Osteocyte (in vitro differentiated cells): Measurements from ENCODE around the gene MRPS26. TPM values are rescaled to one million over a fixed set of nuclear protein-coding genes. Genes with fewer than 3 reads are reported as not detected.
"Not testable (repeated sequence)": the region's sequence is repeated elsewhere in the genome, so short reads cannot be mapped to it uniquely, and the experiment has no call there.

Source experiments
- DNase-seq: peaks from one replicate; pipeline ENCODE4 v3.0.0; 2021; ENCODE audit warnings: mixed read lengths; ENCODE audit not compliant: unreplicated experiment; ENCODE audit errors: extremely low spot score
- H3K27ac Mint-ChIP-seq: one replicate; pipeline ENCODE4 v1.8.0; 2021; ENCODE audit warnings: mild to moderate bottlenecking, mixed read lengths; ENCODE audit not compliant: unreplicated experiment
- H3K27me3 Mint-ChIP-seq: one replicate; pipeline ENCODE4 v1.8.0; 2021; ENCODE audit warnings: mixed read lengths; ENCODE audit not compliant: unreplicated experiment
- H3K36me3 Mint-ChIP-seq: one replicate; pipeline ENCODE4 v1.8.0; 2021; ENCODE audit warnings: mixed read lengths; ENCODE audit not compliant: unreplicated experiment
- H3K4me1 Mint-ChIP-seq: one replicate; pipeline ENCODE4 v1.8.0; 2021; ENCODE audit warnings: mixed read lengths; ENCODE audit not compliant: unreplicated experiment
- H3K4me3 Mint-ChIP-seq: one replicate; pipeline ENCODE4 v1.8.0; 2021; ENCODE audit warnings: mild to moderate bottlenecking, moderate library complexity, mixed read lengths; ENCODE audit not compliant: unreplicated experiment
- H3K9me3 Mint-ChIP-seq: one replicate; pipeline ENCODE4 v1.8.0; 2021; ENCODE audit warnings: mixed read lengths; ENCODE audit not compliant: unreplicated experiment
- total RNA-seq: library from RNA; stranded (reverse); gene quantifications from 2 replicates; pipeline ENCODE4 v1.2.1, GENCODE V29; 2021
- TF ChIP-seq, protein P1 (sequence below): fragments of 200-600 bp; sonication (generic); IDR thresholded peaks from 2 replicates; pipeline ENCODE4 v1.5.0; 2021; ENCODE audit warnings: antibody characterized with exemption, mild to moderate bottlenecking, moderate library complexity

Gene MRPS26
- total RNA-seq, 1 donor from 2014 or later: 44.4 TPM

DNA sequence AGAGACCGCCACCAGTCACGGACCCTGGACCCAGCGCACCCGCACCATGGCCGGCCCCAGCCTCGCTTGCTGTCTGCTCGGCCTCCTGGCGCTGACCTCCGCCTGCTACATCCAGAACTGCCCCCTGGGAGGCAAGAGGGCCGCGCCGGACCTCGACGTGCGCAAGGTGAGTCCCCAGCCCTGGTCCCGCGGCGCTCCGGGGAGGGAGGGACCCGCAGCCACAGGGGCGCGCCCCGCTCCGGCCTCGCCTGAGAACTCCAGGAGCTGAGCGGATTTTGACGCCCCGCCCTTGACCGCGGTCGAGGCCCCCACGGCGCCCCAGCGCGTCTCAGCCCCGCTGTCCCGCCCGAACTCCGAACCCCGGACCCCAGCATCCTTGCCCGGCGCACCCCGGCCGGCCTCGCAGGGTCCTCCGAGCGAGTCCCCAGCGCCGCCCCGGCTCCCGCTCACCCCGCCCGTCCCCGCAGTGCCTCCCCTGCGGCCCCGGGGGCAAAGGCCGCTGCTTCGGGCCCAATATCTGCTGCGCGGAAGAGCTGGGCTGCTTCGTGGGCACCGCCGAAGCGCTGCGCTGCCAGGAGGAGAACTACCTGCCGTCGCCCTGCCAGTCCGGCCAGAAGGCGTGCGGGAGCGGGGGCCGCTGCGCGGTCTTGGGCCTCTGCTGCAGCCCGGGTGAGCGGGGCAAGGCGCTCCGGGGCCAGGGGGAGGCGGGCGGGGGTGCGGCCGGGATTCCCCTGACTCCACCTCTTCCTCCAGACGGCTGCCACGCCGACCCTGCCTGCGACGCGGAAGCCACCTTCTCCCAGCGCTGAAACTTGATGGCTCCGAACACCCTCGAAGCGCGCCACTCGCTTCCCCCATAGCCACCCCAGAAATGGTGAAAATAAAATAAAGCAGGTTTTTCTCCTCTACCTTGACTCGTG is 26.0 kb downstream of the MRPS26 start, which contains the start of gene OXT:
TSS of gene OXT (plus strand) at position 11 of the 920 bp plus-strand sequence. CDS start at position 47, 36 bp downstream.
- peaks cover 12% of the 10 kb centered on the region for H3K27me3 Mint-ChIP-seq
- no peak for DNase-seq
- H3K36me3 Mint-ChIP-seq: no peaks in the 10 kb centered on the region
- no peaks in the 10 kb centered on the region for H3K9me3 Mint-ChIP-seq
- H3K27ac Mint-ChIP-seq: no peak within 1 kb of the TSS
- H3K4me1 Mint-ChIP-seq: no peaks in the 10 kb centered on the region
- TF ChIP-seq, protein P1, sequence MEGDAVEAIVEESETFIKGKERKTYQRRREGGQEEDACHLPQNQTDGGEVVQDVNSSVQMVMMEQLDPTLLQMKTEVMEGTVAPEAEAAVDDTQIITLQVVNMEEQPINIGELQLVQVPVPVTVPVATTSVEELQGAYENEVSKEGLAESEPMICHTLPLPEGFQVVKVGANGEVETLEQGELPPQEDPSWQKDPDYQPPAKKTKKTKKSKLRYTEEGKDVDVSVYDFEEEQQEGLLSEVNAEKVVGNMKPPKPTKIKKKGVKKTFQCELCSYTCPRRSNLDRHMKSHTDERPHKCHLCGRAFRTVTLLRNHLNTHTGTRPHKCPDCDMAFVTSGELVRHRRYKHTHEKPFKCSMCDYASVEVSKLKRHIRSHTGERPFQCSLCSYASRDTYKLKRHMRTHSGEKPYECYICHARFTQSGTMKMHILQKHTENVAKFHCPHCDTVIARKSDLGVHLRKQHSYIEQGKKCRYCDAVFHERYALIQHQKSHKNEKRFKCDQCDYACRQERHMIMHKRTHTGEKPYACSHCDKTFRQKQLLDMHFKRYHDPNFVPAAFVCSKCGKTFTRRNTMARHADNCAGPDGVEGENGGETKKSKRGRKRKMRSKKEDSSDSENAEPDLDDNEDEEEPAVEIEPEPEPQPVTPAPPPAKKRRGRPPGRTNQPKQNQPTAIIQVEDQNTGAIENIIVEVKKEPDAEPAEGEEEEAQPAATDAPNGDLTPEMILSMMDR: no peak
- H3K4me3 Mint-ChIP-seq: no peak within 1 kb of the TSS

DNA sequence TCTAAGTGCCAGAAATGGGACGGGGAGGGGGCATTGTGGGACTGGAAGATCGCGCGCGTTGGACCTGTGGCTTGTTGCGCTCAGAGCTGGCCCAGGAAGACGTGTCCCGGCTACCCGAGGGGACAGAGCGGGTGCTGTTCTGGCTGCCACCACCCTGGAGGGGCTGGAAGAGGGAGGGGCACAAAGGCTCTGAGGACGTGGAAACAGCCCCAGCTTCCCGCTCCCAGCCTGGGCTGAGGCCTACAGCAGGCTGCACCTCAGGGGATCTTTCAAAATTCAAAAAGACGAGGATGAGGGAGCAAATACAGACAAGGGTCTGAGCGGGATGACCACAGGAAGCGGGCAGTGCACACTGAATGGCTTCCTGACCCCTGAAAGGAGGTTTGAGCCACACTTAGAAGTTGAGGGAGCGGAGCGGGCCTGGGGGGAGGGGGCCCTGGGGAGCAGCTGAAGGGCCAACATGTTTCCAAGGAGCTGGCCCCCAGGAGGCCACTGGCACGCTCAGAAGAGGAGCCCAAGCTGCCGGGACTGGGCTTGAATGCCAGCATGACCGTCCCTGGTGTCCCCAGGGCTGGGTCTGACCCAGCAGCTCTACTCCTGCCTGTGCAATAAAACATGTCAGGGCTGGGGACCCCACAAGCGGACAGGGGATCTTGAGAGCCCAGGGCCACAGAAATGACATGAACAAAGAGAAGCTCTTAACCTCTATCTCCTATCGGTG is 26.8 kb downstream of the MRPS26 start:
- Mint-ChIP-seq H3K9me3 (no peaks in the 10 kb centered on the region), H3K4me1 (no peaks in the 10 kb centered on the region), H3K36me3 (no peaks in the 10 kb centered on the region), H3K27me3 (peaks cover 7% of the 10 kb centered on the region), H3K4me3 (no peak overlapping the region), H3K27ac (no peak overlapping the region)
- DNase-seq: no peak
- TF ChIP-seq, protein P1: no peak

DNA sequence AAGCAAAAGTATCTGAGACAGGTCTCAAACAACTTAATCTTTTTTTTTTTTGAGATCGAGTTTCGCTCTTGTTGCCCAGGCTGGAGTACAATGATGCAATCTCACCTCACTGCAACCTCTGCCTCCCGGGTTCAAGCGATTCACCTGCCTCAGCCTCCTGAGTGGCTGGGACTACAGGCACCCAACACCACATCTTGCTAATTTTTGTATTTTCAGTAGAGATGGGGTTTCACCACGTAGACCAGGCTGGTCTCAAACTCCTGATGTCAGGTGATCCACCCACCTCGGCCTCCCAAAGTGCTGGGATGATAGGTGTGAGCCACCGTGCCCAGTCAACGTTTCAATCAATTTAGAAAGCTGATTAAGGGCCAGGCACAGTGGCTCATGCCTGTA is 27.4 kb downstream of the MRPS26 start:
- DNase-seq, H3K27me3 Mint-ChIP-seq, H3K4me1 Mint-ChIP-seq, H3K36me3 Mint-ChIP-seq, H3K9me3 Mint-ChIP-seq, H3K27ac Mint-ChIP-seq, H3K4me3 Mint-ChIP-seq: not testable (repeated sequence)

DNA sequence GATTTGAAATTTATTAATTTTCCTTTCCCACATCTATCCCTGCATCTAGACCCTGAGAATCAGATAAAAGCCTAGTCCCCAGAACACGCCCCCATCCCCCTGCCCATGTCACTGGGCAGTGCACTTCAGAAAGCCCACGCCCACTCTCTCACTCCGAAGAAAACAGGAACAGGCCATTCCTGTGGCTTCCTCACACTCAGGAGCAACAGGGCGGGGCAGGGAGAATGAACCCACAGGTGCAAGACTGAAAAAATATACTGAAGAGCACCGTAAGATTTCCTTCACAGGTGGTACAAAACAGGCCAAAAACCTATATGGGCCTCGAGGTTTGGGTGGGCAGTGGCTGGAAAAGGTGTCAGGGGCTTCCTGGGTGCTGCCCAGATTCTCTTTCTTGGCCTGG is 29.0 kb downstream of the MRPS26 start:
- Mint-ChIP-seq H3K27me3 (peaks cover 21% of the 10 kb centered on the region), H3K27ac (no peak overlapping the region), H3K36me3 (no peaks in the 10 kb centered on the region), H3K4me3 (no peak overlapping the region), H3K9me3 (no peaks in the 10 kb centered on the region), H3K4me1 (no peaks in the 10 kb centered on the region)
- no peak for DNase-seq
- TF ChIP-seq, protein P1: no peak

DNA sequence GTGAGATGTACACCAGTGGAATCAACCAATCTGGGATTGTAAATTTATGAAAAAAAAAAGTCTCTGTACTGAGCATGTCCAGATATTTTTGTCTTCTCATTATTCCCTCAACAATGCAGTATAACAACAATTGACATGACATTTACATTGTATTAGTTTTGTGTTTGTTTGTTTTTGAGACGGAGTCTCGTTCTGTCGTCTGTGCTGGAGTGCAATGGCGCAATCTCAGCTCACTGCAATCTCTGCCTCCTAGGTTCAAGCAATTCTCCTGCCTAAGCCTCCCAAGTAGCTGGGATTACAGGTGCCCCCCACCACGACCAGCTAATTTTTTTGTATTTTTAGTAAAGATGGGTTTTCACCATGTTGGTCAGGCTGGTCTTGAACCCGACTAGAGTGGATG is 29.5 kb downstream of the MRPS26 start:
- H3K27me3 Mint-ChIP-seq: peaks cover 25% of the 10 kb centered on the region
- DNase-seq, H3K36me3 Mint-ChIP-seq, H3K9me3 Mint-ChIP-seq, H3K4me3 Mint-ChIP-seq, H3K4me1 Mint-ChIP-seq, H3K27ac Mint-ChIP-seq: not testable (repeated sequence)

DNA sequence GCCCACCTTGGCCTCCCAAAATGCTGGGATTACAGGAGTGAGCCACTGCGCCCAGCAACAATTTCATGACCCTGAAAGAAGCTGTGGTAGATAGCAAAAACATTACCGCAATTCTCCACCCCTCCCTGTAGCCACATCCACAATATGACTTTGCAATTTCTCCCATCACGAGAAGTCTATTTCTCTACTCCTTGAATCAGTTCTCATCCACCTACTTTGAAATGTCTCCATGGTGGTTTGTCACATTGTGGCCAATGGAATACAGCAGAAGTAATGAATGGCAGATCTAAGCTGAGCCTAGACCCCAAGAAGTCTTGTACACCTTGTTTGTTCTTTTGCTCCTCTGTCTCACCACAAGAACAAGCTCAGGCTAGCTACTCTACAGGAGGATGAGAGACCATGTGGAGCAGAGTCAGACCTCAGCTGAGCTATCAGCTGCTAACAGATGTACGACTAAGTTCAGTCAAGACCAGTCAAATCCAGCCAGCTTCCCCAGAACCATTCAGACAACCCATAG is 31.8 kb downstream of the MRPS26 start:
- no peaks in the 10 kb centered on the region for H3K9me3 Mint-ChIP-seq
- no peaks in the 10 kb centered on the region for H3K36me3 Mint-ChIP-seq
- H3K4me1 Mint-ChIP-seq: no peaks in the 10 kb centered on the region
- peaks cover 44% of the 10 kb centered on the region for H3K27me3 Mint-ChIP-seq
- TF ChIP-seq, protein P1: no peak
- no peak overlapping the region for H3K27ac Mint-ChIP-seq
- no peak overlapping the region for H3K4me3 Mint-ChIP-seq
- no peak for DNase-seq
